ENCODE measurements around the gene CCDC18. TPM values are rescaled to one million over a fixed set of nuclear protein-coding genes. Genes with fewer than 3 reads are reported as not detected.

The CCDC18 gene
- total RNA-seq, 1 experiment from 2014 or later, result 7.1 TPM

GRCh38 chr1:93288558-93288957 is 108.0 kb downstream of the CCDC18 start:
- CTCF ChIA-PET, result no interaction called here
- Histone ChIP-seq H3K27me3 (replicated peaks; ENCODE audit: control insufficient read depth, insufficient read depth, low read length) (no peaks in the 10 kb centered on the region), H3K36me3 (ENCODE audit: control insufficient read depth, insufficient read depth, low read length) (no peaks in the 10 kb centered on the region), H3K4me1 (no peaks in the 10 kb centered on the region), H3K4me3 (ENCODE audit: low read depth, low read length) (no peak overlapping the region), H3K9me3 (no peaks in the 10 kb centered on the region)
- no peak overlapping the region for H3K27ac Mint-ChIP-seq (ENCODE audit: unreplicated experiment)
- no peak for DNase-seq
- no peak for TF ChIP-seq CTCF (IDR thresholded peaks at IDR 0.05; ENCODE audit: insufficient read depth in 1 of 2, low read depth in 1 of 2, low read length in 1 of 2, severe bottlenecking in 1 of 2, unreplicated experiment in 1 of 2)
- peaks cover 8% of the 10 kb centered on the region for H3K4me1 Mint-ChIP-seq (ENCODE audit: low read depth, unreplicated experiment)
- no TSS peak for BruUV-seq (replicated peaks)
- peaks cover 9% of the 10 kb centered on the region for H3K9me3 Mint-ChIP-seq (ENCODE audit: unreplicated experiment)
- POLR2A ChIA-PET, result no interaction called here
- H3K36me3 Mint-ChIP-seq (ENCODE audit: insufficient read depth, unreplicated experiment), result no peaks in the 10 kb centered on the region
- no peak overlapping the region for H3K4me3 Mint-ChIP-seq (ENCODE audit: unreplicated experiment)
- intact Hi-C loops (cut with micrococcal nuclease; ENCODE audit: unreplicated experiment), result no loop called here
- no peaks in the 10 kb centered on the region for H3K27me3 Mint-ChIP-seq (ENCODE audit: insufficient read depth, unreplicated experiment)

GRCh38 chr1:93296555-93297154 is 116.1 kb downstream of the CCDC18 start:
- ChIA-PET POLR2A (no interaction called here), CTCF (no interaction called here)
- TF ChIP-seq CTCF (IDR thresholded peaks at IDR 0.05; ENCODE audit: insufficient read depth in 1 of 2, low read depth in 1 of 2, low read length in 1 of 2, severe bottlenecking in 1 of 2, unreplicated experiment in 1 of 2), result no peak
- Mint-ChIP-seq H3K27me3 (ENCODE audit: insufficient read depth, unreplicated experiment) (no peaks in the 10 kb centered on the region), H3K4me3 (ENCODE audit: unreplicated experiment) (no peak overlapping the region), H3K9me3 (ENCODE audit: unreplicated experiment) (no peaks in the 10 kb centered on the region), H3K4me1 (ENCODE audit: low read depth, unreplicated experiment) (no peaks in the 10 kb centered on the region), H3K27ac (ENCODE audit: unreplicated experiment) (no peak overlapping the region), H3K36me3 (ENCODE audit: insufficient read depth, unreplicated experiment) (no peaks in the 10 kb centered on the region)
- no peak for DNase-seq
- intact Hi-C loops (cut with micrococcal nuclease; ENCODE audit: unreplicated experiment), result no loop called here
- BruUV-seq (replicated peaks), result no TSS peak
- Histone ChIP-seq H3K9me3 (no peaks in the 10 kb centered on the region), H3K4me1 (no peaks in the 10 kb centered on the region), H3K4me3 (ENCODE audit: low read depth, low read length) (no peak overlapping the region), H3K36me3 (ENCODE audit: control insufficient read depth, insufficient read depth, low read length) (no peaks in the 10 kb centered on the region), H3K27me3 (replicated peaks; ENCODE audit: control insufficient read depth, insufficient read depth, low read length) (no peaks in the 10 kb centered on the region)

GRCh38 chr1:93301131-93301530 is 120.6 kb downstream of the CCDC18 start:
- peaks cover 6% of the 10 kb centered on the region for H3K4me1 Mint-ChIP-seq (ENCODE audit: low read depth, unreplicated experiment)
- intact Hi-C loops (cut with micrococcal nuclease; ENCODE audit: unreplicated experiment), result loop anchor here (10.0 kb wide), 1 partner anchor 544 kb away; no protein-coding TSS in a partner anchor
- H3K36me3 Mint-ChIP-seq (ENCODE audit: insufficient read depth, unreplicated experiment), result no peaks in the 10 kb centered on the region

More at GRCh38 chr1:93301131-93301530, 120.6 kb downstream of the CCDC18 start:
- CTCF ChIA-PET, result no interaction called here
- no peaks in the 10 kb centered on the region for H3K4me1 ChIP-seq
- no peak for TF ChIP-seq CTCF (IDR thresholded peaks at IDR 0.05; ENCODE audit: insufficient read depth in 1 of 2, low read depth in 1 of 2, low read length in 1 of 2, severe bottlenecking in 1 of 2, unreplicated experiment in 1 of 2)
- DNase-seq, result no peak
- H3K9me3 ChIP-seq, result no peaks in the 10 kb centered on the region
- H3K36me3 ChIP-seq (ENCODE audit: control insufficient read depth, insufficient read depth, low read length), result no peaks in the 10 kb centered on the region
- no peak overlapping the region for H3K4me3 ChIP-seq (ENCODE audit: low read depth, low read length)
- H3K27me3 Mint-ChIP-seq (ENCODE audit: insufficient read depth, unreplicated experiment), result peaks cover 4% of the 10 kb centered on the region
- H3K27ac Mint-ChIP-seq (ENCODE audit: unreplicated experiment), result no peak overlapping the region
- H3K4me3 Mint-ChIP-seq (ENCODE audit: unreplicated experiment), result no peak overlapping the region
- no peaks in the 10 kb centered on the region for H3K27me3 ChIP-seq (replicated peaks; ENCODE audit: control insufficient read depth, insufficient read depth, low read length)
- no TSS peak for BruUV-seq (replicated peaks)
- H3K9me3 Mint-ChIP-seq (ENCODE audit: unreplicated experiment), result no peaks in the 10 kb centered on the region
- POLR2A ChIA-PET, result no interaction called here

Data from Caco-2 (cell line).